ENCODE data around the gene ATP1A1. TPM values are rescaled to one million over a fixed set of nuclear protein-coding genes. Genes with fewer than 3 reads are reported as not detected.

The ATP1A1 gene
- total RNA-seq, 1 experiment from 2014 or later, result 181 TPM

DNA sequence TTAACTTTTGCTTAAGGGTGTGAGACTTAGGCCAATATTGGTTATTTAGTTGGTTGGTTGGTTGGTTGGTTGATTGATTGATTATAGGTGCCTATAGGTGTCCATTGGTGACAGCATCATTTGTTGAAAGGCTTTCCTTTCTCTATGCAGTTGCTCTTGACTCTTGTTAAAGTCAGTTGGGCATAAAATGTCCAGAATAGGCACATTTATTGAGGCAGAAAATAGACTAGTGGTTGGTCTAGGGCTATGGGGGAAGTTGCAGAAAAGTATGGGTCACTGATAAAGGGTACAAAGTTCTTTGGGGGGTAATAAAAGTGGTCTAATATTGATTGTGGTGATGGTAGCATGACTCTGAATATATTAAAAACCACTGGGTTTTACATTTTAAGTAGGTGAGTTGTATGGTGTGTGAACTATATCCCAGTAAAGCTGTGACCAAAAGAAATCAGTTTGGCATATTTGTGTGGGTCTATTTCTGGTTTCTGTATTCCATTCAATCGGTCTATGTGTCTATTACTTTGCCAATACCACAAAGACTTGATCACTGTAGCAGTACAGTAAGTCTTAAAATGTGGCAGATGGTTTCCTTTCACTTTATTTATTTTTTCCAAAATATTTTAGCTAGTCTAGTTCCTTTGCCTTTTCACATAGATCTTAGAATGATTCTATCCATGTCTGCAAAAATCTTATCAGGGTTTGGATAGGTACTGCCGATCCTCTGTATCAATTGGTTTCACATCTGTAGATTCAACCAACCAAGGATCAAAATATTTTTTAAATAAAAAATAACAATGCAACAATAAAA is 63.0 kb downstream of the ATP1A1 start:
- Histone ChIP-seq H3K9ac (ENCODE audit: low read length) (no peak overlapping the region), H2AFZ (ENCODE audit: low read length) (no peak overlapping the region), H3K4me3 (ENCODE audit: low read length) (no peak overlapping the region), H3K36me3 (ENCODE audit: low read depth, low read length) (no peaks in the 10 kb centered on the region), H4K20me1 (ENCODE audit: low read length) (no peaks in the 10 kb centered on the region), H3K4me1 (ENCODE audit: insufficient read depth, low read length) (no peaks in the 10 kb centered on the region), H3K9me2 (replicated peaks; ENCODE audit: low read length) (no peaks in the 10 kb centered on the region), H3K4me2 (ENCODE audit: low read length) (no peak overlapping the region), H3F3A (ENCODE audit: low read length, unreplicated experiment) (no peaks in the 10 kb centered on the region), H3K27me3 (ENCODE audit: low read length) (peaks cover 23% of the 10 kb centered on the region; the same call in 1 of the 2 replicates), H3K27ac (ENCODE audit: low read length) (no peak overlapping the region), H3K79me2 (ENCODE audit: low read length) (no peaks in the 10 kb centered on the region), H3K9me3 (ENCODE audit: low read length) (no peaks in the 10 kb centered on the region)
- TF ChIP-seq, protein P1, sequence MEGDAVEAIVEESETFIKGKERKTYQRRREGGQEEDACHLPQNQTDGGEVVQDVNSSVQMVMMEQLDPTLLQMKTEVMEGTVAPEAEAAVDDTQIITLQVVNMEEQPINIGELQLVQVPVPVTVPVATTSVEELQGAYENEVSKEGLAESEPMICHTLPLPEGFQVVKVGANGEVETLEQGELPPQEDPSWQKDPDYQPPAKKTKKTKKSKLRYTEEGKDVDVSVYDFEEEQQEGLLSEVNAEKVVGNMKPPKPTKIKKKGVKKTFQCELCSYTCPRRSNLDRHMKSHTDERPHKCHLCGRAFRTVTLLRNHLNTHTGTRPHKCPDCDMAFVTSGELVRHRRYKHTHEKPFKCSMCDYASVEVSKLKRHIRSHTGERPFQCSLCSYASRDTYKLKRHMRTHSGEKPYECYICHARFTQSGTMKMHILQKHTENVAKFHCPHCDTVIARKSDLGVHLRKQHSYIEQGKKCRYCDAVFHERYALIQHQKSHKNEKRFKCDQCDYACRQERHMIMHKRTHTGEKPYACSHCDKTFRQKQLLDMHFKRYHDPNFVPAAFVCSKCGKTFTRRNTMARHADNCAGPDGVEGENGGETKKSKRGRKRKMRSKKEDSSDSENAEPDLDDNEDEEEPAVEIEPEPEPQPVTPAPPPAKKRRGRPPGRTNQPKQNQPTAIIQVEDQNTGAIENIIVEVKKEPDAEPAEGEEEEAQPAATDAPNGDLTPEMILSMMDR (conservative IDR thresholded peaks at IDR 0.05; ENCODE audit: low read depth, low read length), result no peak
- TF ChIP-seq EZH2phosphoT487 (IDR thresholded peaks at IDR 0.05; ENCODE audit: borderline replicate concordance, low read length), result no peak
- TF ChIP-seq EZH2 (IDR thresholded peaks at IDR 0.05; ENCODE audit: low read length, unreplicated experiment), result no peak
- intact Hi-C loops (cut with micrococcal nuclease), result no loop called here
- BruUV-seq (replicated peaks), result no TSS peak
- POLR2A ChIA-PET (ENCODE audit: unreplicated experiment), result no interaction called here
- DNase-seq (no peak), ATAC-seq (no peak)
- CTCF ChIA-PET, result interaction anchor here (0.6 kb wide), 1 partner anchor 256 kb away, joined by 3 read pairs; no protein-coding TSS in a partner anchor

DNA sequence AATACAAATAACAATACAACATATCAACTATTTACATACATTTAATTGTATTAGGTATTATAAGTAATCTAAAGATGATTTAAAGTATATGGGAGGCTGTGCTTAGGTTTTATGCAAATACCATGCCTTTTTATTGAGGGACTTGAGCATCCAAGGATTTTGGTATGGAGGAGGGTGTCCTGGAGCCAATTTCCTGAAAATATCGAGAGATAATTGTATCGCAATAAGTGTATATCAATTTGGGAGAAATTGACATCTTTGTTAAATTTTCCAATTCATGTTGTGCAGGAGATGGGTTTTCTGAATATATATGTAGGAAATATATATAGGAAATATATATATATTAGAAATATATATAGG is 63.5 kb downstream of the ATP1A1 start:
- Histone ChIP-seq H3K79me2 (ENCODE audit: low read length) (no peaks in the 10 kb centered on the region), H3K9ac (ENCODE audit: low read length) (no peak overlapping the region), H3K4me2 (ENCODE audit: low read length) (no peak overlapping the region), H3F3A (ENCODE audit: low read length, unreplicated experiment) (no peaks in the 10 kb centered on the region), H3K9me3 (ENCODE audit: low read length) (no peaks in the 10 kb centered on the region), H4K20me1 (ENCODE audit: low read length) (no peaks in the 10 kb centered on the region), H3K4me3 (ENCODE audit: low read length) (no peak overlapping the region), H3K27ac (ENCODE audit: low read length) (no peak overlapping the region), H3K4me1 (ENCODE audit: insufficient read depth, low read length) (no peaks in the 10 kb centered on the region), H3K9me2 (replicated peaks; ENCODE audit: low read length) (no peaks in the 10 kb centered on the region), H3K27me3 (ENCODE audit: low read length) (peaks cover 29% of the 10 kb centered on the region; the same call in 1 of the 2 replicates), H3K36me3 (ENCODE audit: low read depth, low read length) (no peaks in the 10 kb centered on the region), H2AFZ (ENCODE audit: low read length) (no peak overlapping the region)
- DNase-seq, result no peak
- CTCF ChIA-PET, result interaction anchor here (0.6 kb wide), 1 partner anchor 256 kb away, joined by 3 read pairs; no protein-coding TSS in a partner anchor
- intact Hi-C loops (cut with micrococcal nuclease), result no loop called here
- no TSS peak for BruUV-seq (replicated peaks)
- no peak for TF ChIP-seq EZH2phosphoT487 (IDR thresholded peaks at IDR 0.05; ENCODE audit: borderline replicate concordance, low read length)
- TF ChIP-seq EZH2 (IDR thresholded peaks at IDR 0.05; ENCODE audit: low read length, unreplicated experiment), result no peak
- TF ChIP-seq, protein P1 (conservative IDR thresholded peaks at IDR 0.05; ENCODE audit: low read depth, low read length), result no peak
- POLR2A ChIA-PET (ENCODE audit: unreplicated experiment), result no interaction called here
- no peak for ATAC-seq

DNA sequence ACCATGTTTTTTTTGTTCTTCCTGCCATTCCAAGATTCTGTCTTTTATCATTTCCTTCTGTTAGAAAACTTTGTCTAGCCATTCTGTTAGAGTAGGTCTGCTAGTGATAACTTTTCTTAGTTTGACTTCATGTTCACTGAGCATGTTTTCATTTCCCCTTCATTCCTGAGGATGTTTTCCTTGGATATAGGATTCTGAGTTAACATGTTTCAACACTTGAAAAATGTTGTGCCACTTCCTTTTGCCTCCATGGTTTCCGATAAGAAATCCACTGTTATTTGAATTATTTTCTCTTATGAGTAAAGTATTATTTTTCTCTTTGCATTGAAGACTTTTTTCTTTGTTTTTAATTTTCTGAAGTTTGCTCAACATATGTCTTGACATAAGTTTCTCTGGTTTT is 66.7 kb downstream of the ATP1A1 start:
- intact Hi-C loops (cut with micrococcal nuclease), result no loop called here
- no peaks in the 10 kb centered on the region for H3K9me2 ChIP-seq (replicated peaks; ENCODE audit: low read length)
- no peaks in the 10 kb centered on the region for H3K36me3 ChIP-seq (ENCODE audit: low read depth, low read length)
- H4K20me1 ChIP-seq (ENCODE audit: low read length), result no peaks in the 10 kb centered on the region
- no peak overlapping the region for H3K4me3 ChIP-seq (ENCODE audit: low read length)
- DNase-seq (no peak), ATAC-seq (no peak)
- H2AFZ ChIP-seq (ENCODE audit: low read length), result no peak overlapping the region
- H3K27me3 ChIP-seq (ENCODE audit: low read length), result peaks cover 43% of the 10 kb centered on the region; the same call in 1 of the 2 replicates
- no peaks in the 10 kb centered on the region for H3K4me1 ChIP-seq (ENCODE audit: insufficient read depth, low read length)
- ChIA-PET POLR2A (ENCODE audit: unreplicated experiment) (no interaction called here), CTCF (no interaction called here)
- no peak for TF ChIP-seq EZH2phosphoT487 (IDR thresholded peaks at IDR 0.05; ENCODE audit: borderline replicate concordance, low read length)
- no peaks in the 10 kb centered on the region for H3K9me3 ChIP-seq (ENCODE audit: low read length)
- H3K4me2 ChIP-seq (ENCODE audit: low read length), result no peak overlapping the region
- no peaks in the 10 kb centered on the region for H3F3A ChIP-seq (ENCODE audit: low read length, unreplicated experiment)
- no peaks in the 10 kb centered on the region for H3K79me2 ChIP-seq (ENCODE audit: low read length)
- no peak overlapping the region for H3K27ac ChIP-seq (ENCODE audit: low read length)
- H3K9ac ChIP-seq (ENCODE audit: low read length), result no peak overlapping the region
- BruUV-seq (replicated peaks), result no TSS peak

Data from PC-3 (cell line).